Astrocyte (in vitro differentiated cells and primary cell): ENCODE data around the gene SLC43A1. TPM values are rescaled to one million over a fixed set of nuclear protein-coding genes. Genes with fewer than 3 reads are reported as not detected.

Source experiments
- DNase-seq: peaks from one replicate; pipeline ENCODE4 v3.0.0-alpha.2; 2010; ENCODE audit warnings: low read depth
- FAIRE-seq: peaks from 2 replicates; lab custom pipeline; 2011; peaks lifted over from hg19 to GRCh38; lab: Jason Lieb, UNC
- H2AFZ ChIP-seq: 2 replicates; pipeline ENCODE4 v1.6.0; 2012; ENCODE audit warnings: low read depth, low read length, inconsistent platforms
- H3K27ac ChIP-seq: 2 replicates; pipeline ENCODE4 v1.5.1; 2011; ENCODE audit warnings: low read depth, low read length, inconsistent platforms
- H3K27me3 ChIP-seq: 2 replicates; pipeline ENCODE4 v1.6.0; 2011; ENCODE audit warnings: low read length, inconsistent platforms; ENCODE audit not compliant: insufficient read depth
- H3K36me3 ChIP-seq: 2 replicates; pipeline ENCODE4 v1.5.1; 2011; ENCODE audit warnings: low read length, inconsistent platforms; ENCODE audit not compliant: insufficient read depth
- H3K4me1 ChIP-seq: 2 replicates; pipeline ENCODE4 v1.5.1; 2011; ENCODE audit warnings: low read length, inconsistent platforms; ENCODE audit not compliant: insufficient read depth
- H3K4me2 ChIP-seq: 2 replicates; pipeline ENCODE4 v1.6.0; 2012; ENCODE audit warnings: low read length, inconsistent platforms
- H3K4me3 ChIP-seq: 2 replicates; pipeline ENCODE4 v1.5.1; 2011; ENCODE audit warnings: low read depth, mild to moderate bottlenecking, low read length, inconsistent platforms; ENCODE audit not compliant: insufficient read depth
- H3K79me2 ChIP-seq: 2 replicates; pipeline ENCODE4 v1.6.0; 2012; ENCODE audit warnings: mild to moderate bottlenecking, low read length, inconsistent platforms; ENCODE audit not compliant: insufficient read depth
- H3K9ac ChIP-seq: 2 replicates; pipeline ENCODE4 v1.6.0; 2012; ENCODE audit warnings: mild to moderate bottlenecking, low read length, inconsistent platforms
- H3K9me3 ChIP-seq: 2 replicates; pipeline ENCODE4 v1.5.1; 2012; ENCODE audit warnings: low read depth, mild to moderate bottlenecking, low read length, inconsistent platforms; ENCODE audit not compliant: insufficient read depth
- H4K20me1 ChIP-seq: 2 replicates; pipeline ENCODE4 v1.6.0; 2012; ENCODE audit warnings: low read length, inconsistent platforms; ENCODE audit not compliant: insufficient read depth
- H3K27ac Mint-ChIP-seq: one replicate; pipeline ENCODE4 v1.8.0; 2021; ENCODE audit warnings: mild to moderate bottlenecking, mixed read lengths; ENCODE audit not compliant: unreplicated experiment
- H3K27me3 Mint-ChIP-seq: one replicate; pipeline ENCODE4 v1.8.0; 2021; ENCODE audit warnings: low read depth, mixed read lengths; ENCODE audit not compliant: unreplicated experiment
- H3K36me3 Mint-ChIP-seq: one replicate; pipeline ENCODE4 v1.8.0; 2021; ENCODE audit warnings: low read depth, mixed read lengths; ENCODE audit not compliant: unreplicated experiment
- H3K4me1 Mint-ChIP-seq: one replicate; pipeline ENCODE4 v1.8.0; 2021; ENCODE audit warnings: low read depth, mixed read lengths; ENCODE audit not compliant: unreplicated experiment
- H3K4me3 Mint-ChIP-seq: one replicate; pipeline ENCODE4 v1.8.0; 2021; ENCODE audit warnings: mild to moderate bottlenecking, moderate library complexity, mixed read lengths; ENCODE audit not compliant: unreplicated experiment
- H3K9me3 Mint-ChIP-seq: one replicate; pipeline ENCODE4 v1.8.0; 2021; ENCODE audit warnings: mild to moderate bottlenecking, mixed read lengths; ENCODE audit not compliant: unreplicated experiment
- EZH2 ChIP-seq: IDR thresholded peaks from 2 replicates; pipeline ENCODE4 v1.6.1; 2012; ENCODE audit warnings: mild to moderate bottlenecking, low read length, inconsistent platforms; ENCODE audit not compliant: insufficient read depth
- total RNA-seq: library from RNA; stranded (reverse); gene quantifications from 2 replicates; pipeline ENCODE4 v1.2.1, GENCODE V29; 2021
- TF ChIP-seq, protein P1 (sequence below): IDR thresholded peaks from 2 replicates; pipeline ENCODE4 v1.5.1; 2011; ENCODE audit warnings: low read depth, mild to moderate bottlenecking, inconsistent platforms, low read length, moderate library complexity; ENCODE audit not compliant: insufficient read depth

The SLC43A1 gene
- total RNA-seq, 1 donor from 2014 or later, result 3.5 TPM

DNA sequence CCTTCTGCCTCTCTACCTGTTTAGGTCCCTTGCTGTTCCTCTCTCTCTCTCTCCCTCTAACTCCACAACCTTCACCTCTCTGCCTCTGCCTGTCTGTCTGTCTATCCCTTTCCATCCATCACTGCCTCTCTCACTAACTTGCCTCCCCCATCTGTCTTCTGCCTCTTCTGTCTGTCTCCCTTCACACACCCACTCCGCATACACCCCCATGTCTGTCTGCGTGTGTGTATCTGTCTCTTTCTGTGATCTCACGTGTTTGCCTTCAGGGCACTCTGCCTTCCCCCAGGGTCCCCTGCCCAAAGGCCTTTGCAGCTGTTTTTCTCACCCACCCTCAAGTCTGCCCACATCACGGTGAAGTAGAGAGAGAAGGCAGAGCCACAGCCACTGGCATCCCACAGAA is 47.2 kb downstream of the SLC43A1 start:
- no peak overlapping the region for H3K4me3 ChIP-seq
- no peaks in the 10 kb centered on the region for H4K20me1 ChIP-seq
- no peak for TF ChIP-seq EZH2
- TF ChIP-seq, protein P1, sequence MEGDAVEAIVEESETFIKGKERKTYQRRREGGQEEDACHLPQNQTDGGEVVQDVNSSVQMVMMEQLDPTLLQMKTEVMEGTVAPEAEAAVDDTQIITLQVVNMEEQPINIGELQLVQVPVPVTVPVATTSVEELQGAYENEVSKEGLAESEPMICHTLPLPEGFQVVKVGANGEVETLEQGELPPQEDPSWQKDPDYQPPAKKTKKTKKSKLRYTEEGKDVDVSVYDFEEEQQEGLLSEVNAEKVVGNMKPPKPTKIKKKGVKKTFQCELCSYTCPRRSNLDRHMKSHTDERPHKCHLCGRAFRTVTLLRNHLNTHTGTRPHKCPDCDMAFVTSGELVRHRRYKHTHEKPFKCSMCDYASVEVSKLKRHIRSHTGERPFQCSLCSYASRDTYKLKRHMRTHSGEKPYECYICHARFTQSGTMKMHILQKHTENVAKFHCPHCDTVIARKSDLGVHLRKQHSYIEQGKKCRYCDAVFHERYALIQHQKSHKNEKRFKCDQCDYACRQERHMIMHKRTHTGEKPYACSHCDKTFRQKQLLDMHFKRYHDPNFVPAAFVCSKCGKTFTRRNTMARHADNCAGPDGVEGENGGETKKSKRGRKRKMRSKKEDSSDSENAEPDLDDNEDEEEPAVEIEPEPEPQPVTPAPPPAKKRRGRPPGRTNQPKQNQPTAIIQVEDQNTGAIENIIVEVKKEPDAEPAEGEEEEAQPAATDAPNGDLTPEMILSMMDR, result no peak
- no peak overlapping the region for H3K27ac Mint-ChIP-seq
- DNase-seq (no peak), FAIRE-seq (no peak)
- H3K9me3 Mint-ChIP-seq, result no peaks in the 10 kb centered on the region
- H3K79me2 ChIP-seq, result no peaks in the 10 kb centered on the region
- no peak overlapping the region for H3K4me3 Mint-ChIP-seq
- peaks cover 12% of the 10 kb centered on the region for H3K27me3 ChIP-seq
- H3K4me1 ChIP-seq, result no peaks in the 10 kb centered on the region
- peaks cover 45% of the 10 kb centered on the region for H3K27me3 Mint-ChIP-seq
- no peaks in the 10 kb centered on the region for H3K4me1 Mint-ChIP-seq
- H3K36me3 ChIP-seq, result no peaks in the 10 kb centered on the region
- H3K9ac ChIP-seq, result no peak overlapping the region
- no peak overlapping the region for H3K4me2 ChIP-seq
- no peaks in the 10 kb centered on the region for H3K9me3 ChIP-seq
- no peaks in the 10 kb centered on the region for H3K36me3 Mint-ChIP-seq
- H3K27ac ChIP-seq, result no peak overlapping the region
- no peak overlapping the region for H2AFZ ChIP-seq

DNA sequence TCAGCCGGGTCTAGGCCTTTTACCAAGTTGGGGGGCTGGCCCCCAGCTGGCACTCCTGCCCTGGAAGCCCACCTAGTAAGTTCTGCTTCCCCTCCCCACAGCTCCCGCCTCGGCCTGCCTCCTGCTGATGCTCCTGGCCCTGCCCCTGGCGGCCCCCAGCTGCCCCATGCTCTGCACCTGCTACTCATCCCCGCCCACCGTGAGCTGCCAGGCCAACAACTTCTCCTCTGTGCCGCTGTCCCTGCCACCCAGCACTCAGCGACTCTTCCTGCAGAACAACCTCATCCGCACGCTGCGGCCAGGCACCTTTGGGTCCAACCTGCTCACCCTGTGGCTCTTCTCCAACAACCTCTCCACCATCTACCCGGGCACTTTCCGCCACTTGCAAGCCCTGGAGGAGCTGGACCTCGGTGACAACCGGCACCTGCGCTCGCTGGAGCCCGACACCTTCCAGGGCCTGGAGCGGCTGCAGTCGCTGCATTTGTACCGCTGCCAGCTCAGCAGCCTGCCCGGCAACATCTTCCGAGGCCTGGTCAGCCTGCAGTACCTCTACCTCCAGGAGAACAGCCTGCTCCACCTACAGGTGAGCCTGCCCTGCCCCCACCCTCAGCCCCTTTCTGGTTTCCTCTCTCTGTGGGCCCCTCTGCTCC is 47.9 kb downstream of the SLC43A1 start:
- Histone ChIP-seq H3K4me3 (no peak overlapping the region), H3K36me3 (no peaks in the 10 kb centered on the region), H3K9ac (no peak overlapping the region), H4K20me1 (no peaks in the 10 kb centered on the region), H2AFZ (no peak overlapping the region), H3K27me3 (peaks cover 17% of the 10 kb centered on the region), H3K4me1 (no peaks in the 10 kb centered on the region), H3K4me2 (no peak overlapping the region), H3K9me3 (no peaks in the 10 kb centered on the region), H3K79me2 (no peaks in the 10 kb centered on the region), H3K27ac (no peak overlapping the region)
- FAIRE-seq (no peak), DNase-seq (no peak)
- no peaks in the 10 kb centered on the region for H3K36me3 Mint-ChIP-seq
- no peak for TF ChIP-seq EZH2
- TF ChIP-seq, protein P1, result no peak
- H3K4me3 Mint-ChIP-seq, result no peak overlapping the region
- peaks cover 47% of the 10 kb centered on the region for H3K27me3 Mint-ChIP-seq
- H3K4me1 Mint-ChIP-seq, result no peaks in the 10 kb centered on the region
- no peaks in the 10 kb centered on the region for H3K9me3 Mint-ChIP-seq
- no peak overlapping the region for H3K27ac Mint-ChIP-seq

DNA sequence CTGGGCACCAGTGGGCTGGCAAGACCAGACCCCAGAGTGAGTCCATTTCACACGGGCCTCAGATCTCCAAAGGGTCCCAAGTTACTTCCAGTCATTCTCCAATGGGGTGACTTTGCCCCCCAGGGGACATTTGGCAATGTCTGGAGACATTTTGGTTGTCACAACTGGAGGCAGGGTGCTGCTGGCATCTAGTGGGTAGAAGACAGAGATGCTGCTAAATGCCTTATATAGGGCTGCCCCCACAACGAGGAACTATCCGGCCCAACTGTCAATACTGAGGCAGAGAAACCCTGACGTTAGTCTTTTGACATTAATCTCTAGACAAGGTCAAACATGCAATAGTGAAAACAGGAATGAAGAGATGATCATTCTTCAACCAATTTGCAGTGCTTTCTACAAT is 48.8 kb downstream of the SLC43A1 start:
- Histone ChIP-seq H3K4me3 (no peak overlapping the region), H3K9ac (no peak overlapping the region), H3K27me3 (peaks cover 27% of the 10 kb centered on the region), H4K20me1 (no peaks in the 10 kb centered on the region), H3K4me2 (no peak overlapping the region), H3K27ac (no peak overlapping the region), H3K79me2 (no peaks in the 10 kb centered on the region), H3K36me3 (no peaks in the 10 kb centered on the region), H2AFZ (no peak overlapping the region), H3K4me1 (no peaks in the 10 kb centered on the region), H3K9me3 (no peaks in the 10 kb centered on the region)
- H3K4me1 Mint-ChIP-seq, result no peaks in the 10 kb centered on the region
- H3K36me3 Mint-ChIP-seq, result no peaks in the 10 kb centered on the region
- H3K27ac Mint-ChIP-seq, result no peak overlapping the region
- DNase-seq (no peak), FAIRE-seq (no peak)
- no peaks in the 10 kb centered on the region for H3K9me3 Mint-ChIP-seq
- TF ChIP-seq, protein P1, result no peak
- no peak for TF ChIP-seq EZH2
- H3K27me3 Mint-ChIP-seq, result peaks cover 57% of the 10 kb centered on the region
- H3K4me3 Mint-ChIP-seq, result no peak overlapping the region
